ENCODE results near the gene ZNF8. TPM values are rescaled to one million over a fixed set of nuclear protein-coding genes. Genes with fewer than 3 reads are reported as not detected.
A peak's percentile ranks its signal among the peaks of the same experiment; 100 is the strongest.

ZNF8 gene
- total and polyA plus RNA-seq, 2 donors (not counting 1 experiment from before 2014, with no cell fraction given), result 2.6 to 5.6 TPM

DNA sequence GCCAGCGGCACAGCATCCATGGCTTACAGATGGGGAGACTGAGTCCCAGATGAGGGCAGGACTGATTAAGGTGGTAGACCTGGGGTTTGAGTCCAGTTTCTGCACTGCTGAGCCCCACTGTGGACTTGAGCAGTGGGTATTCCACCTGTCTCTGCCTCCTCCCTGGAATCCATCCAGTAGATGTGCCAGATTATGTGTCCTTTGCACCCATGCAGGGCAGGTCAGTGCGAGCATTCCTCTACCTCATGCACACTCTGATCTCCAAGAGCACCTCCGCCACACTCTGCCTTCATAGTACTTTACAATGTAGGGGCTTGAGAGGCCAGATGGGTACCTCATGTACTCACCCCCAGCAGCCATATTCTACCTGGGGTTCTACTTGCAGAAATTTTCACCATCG, 58.1 kb downstream of the ZNF8 start:
- Histone ChIP-seq H3K27me3 (ENCODE audit: control insufficient read depth, insufficient read depth, low read length) (no peaks in the 10 kb centered on the region), H3K9me3 (ENCODE audit: control insufficient read depth, insufficient read depth, low read depth, low read length) (peaks cover 4% of the 10 kb centered on the region), H3K9ac (ENCODE audit: insufficient read depth, low read length) (no peak overlapping the region), H3K27ac (ENCODE audit: insufficient read depth, low read length) (no peak overlapping the region), H3K4me1 (ENCODE audit: control insufficient read depth, extremely low read depth, insufficient read depth, low read length) (no peaks in the 10 kb centered on the region), H4K20me1 (ENCODE audit: control insufficient read depth, extremely low read depth, insufficient read depth, low read length) (no peaks in the 10 kb centered on the region), H3K4me2 (ENCODE audit: extremely low read depth, insufficient read depth, low read length) (no peak overlapping the region), H2AFZ (ENCODE audit: low read length) (no peak overlapping the region), H3K36me3 (ENCODE audit: control insufficient read depth, insufficient read depth, low read length) (peaks cover 7% of the 10 kb centered on the region), H3K4me3 (replicated peaks in 1 of 4; ENCODE audit: control extremely low read depth in 1 of 4, insufficient read depth in 1 of 4, low read depth in 3 of 4, low read length in 4 of 4) (no peak overlapping the region), H3K79me2 (ENCODE audit: control insufficient read depth, insufficient read depth, low read length) (no peaks in the 10 kb centered on the region)
- TF ChIP-seq EZH2 (IDR thresholded peaks at IDR 0.05; ENCODE audit: low read length, missing control alignments), result no peak
- TF ChIP-seq, protein P1, sequence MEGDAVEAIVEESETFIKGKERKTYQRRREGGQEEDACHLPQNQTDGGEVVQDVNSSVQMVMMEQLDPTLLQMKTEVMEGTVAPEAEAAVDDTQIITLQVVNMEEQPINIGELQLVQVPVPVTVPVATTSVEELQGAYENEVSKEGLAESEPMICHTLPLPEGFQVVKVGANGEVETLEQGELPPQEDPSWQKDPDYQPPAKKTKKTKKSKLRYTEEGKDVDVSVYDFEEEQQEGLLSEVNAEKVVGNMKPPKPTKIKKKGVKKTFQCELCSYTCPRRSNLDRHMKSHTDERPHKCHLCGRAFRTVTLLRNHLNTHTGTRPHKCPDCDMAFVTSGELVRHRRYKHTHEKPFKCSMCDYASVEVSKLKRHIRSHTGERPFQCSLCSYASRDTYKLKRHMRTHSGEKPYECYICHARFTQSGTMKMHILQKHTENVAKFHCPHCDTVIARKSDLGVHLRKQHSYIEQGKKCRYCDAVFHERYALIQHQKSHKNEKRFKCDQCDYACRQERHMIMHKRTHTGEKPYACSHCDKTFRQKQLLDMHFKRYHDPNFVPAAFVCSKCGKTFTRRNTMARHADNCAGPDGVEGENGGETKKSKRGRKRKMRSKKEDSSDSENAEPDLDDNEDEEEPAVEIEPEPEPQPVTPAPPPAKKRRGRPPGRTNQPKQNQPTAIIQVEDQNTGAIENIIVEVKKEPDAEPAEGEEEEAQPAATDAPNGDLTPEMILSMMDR (conservative IDR thresholded peaks at IDR 0.05 in 1 of 2, IDR thresholded peaks at IDR 0.05 in 1 of 2; ENCODE audit: low read depth in 1 of 2, low read length in 2 of 2), result no peak
- no peak for DNase-seq (ENCODE audit: low read depth in 2 of 2)

- H3K9me3 ChIP-seq (ENCODE audit: control insufficient read depth, insufficient read depth, low read depth, low read length), result peaks cover 4% of the 10 kb centered on the region
- H4K20me1 ChIP-seq (ENCODE audit: control insufficient read depth, extremely low read depth, insufficient read depth, low read length), result no peaks in the 10 kb centered on the region
- H3K4me1 ChIP-seq (ENCODE audit: control insufficient read depth, extremely low read depth, insufficient read depth, low read length), result no peaks in the 10 kb centered on the region
- H3K9ac ChIP-seq (ENCODE audit: insufficient read depth, low read length), result no peak overlapping the region
- H3K4me2 ChIP-seq (ENCODE audit: extremely low read depth, insufficient read depth, low read length), result no peak overlapping the region
- no peaks in the 10 kb centered on the region for H3K27me3 ChIP-seq (ENCODE audit: control insufficient read depth, insufficient read depth, low read length)
- TF ChIP-seq EZH2 (IDR thresholded peaks at IDR 0.05; ENCODE audit: low read length, missing control alignments), result no peak
- TF ChIP-seq, protein P1 (conservative IDR thresholded peaks at IDR 0.05 in 1 of 2, IDR thresholded peaks at IDR 0.05 in 1 of 2; ENCODE audit: low read depth in 1 of 2, low read length in 2 of 2), result no peak
- no peak for DNase-seq (ENCODE audit: low read depth in 2 of 2)
- H3K27ac ChIP-seq (ENCODE audit: insufficient read depth, low read length), result no peak overlapping the region
- no peaks in the 10 kb centered on the region for H3K79me2 ChIP-seq (ENCODE audit: control insufficient read depth, insufficient read depth, low read length)
- no peak overlapping the region for H3K4me3 ChIP-seq (replicated peaks in 1 of 4; ENCODE audit: control extremely low read depth in 1 of 4, insufficient read depth in 1 of 4, low read depth in 3 of 4, low read length in 4 of 4)
- no peak overlapping the region for H2AFZ ChIP-seq (ENCODE audit: low read length)
- H3K36me3 ChIP-seq (ENCODE audit: control insufficient read depth, insufficient read depth, low read length), result peaks cover 7% of the 10 kb centered on the region
These were observed 59.6 kb downstream of the ZNF8 start for GRCh38 chr19:58338336-58338735.

DNA sequence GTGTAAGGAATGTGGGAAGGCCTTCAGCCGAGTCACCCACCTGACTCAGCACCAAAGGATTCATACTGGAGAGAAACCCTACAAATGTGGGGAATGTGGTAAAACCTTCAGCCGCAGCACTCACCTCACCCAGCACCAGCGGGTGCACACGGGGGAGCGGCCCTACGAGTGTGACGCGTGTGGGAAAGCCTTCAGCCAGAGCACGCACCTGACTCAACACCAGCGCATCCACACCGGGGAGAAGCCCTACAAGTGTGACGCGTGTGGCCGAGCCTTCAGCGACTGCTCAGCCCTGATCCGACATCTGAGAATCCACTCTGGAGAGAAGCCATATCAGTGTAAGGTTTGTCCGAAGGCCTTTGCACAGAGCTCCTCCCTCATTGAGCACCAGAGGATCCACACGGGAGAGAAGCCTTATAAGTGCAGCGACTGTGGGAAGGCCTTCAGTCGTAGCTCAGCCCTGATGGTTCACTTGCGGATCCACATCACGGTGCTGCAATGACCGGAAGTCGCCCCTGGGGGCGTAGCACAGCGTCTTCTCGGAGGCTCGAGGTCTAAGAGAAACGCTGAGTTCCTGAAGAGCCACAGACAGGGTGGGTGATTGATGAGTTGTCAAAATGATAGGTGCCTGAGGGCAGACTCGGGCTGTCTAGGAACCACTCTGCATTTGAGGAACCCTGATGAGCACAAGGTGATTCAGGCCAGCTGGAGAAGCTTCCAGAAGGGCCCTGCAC, 60.2 kb downstream of the ZNF8 start:
- no peak overlapping the region for H2AFZ ChIP-seq (ENCODE audit: low read length)
- no peaks in the 10 kb centered on the region for H3K27me3 ChIP-seq (ENCODE audit: control insufficient read depth, insufficient read depth, low read length)
- no peaks in the 10 kb centered on the region for H3K4me1 ChIP-seq (ENCODE audit: control insufficient read depth, extremely low read depth, insufficient read depth, low read length)
- peaks cover 7% of the 10 kb centered on the region for H3K36me3 ChIP-seq (ENCODE audit: control insufficient read depth, insufficient read depth, low read length)
- TF ChIP-seq EZH2 (IDR thresholded peaks at IDR 0.05; ENCODE audit: low read length, missing control alignments), result no peak
- TF ChIP-seq, protein P1 (conservative IDR thresholded peaks at IDR 0.05 in 1 of 2, IDR thresholded peaks at IDR 0.05 in 1 of 2; ENCODE audit: low read depth in 1 of 2, low read length in 2 of 2), result no peak
- no peak overlapping the region for H3K27ac ChIP-seq (ENCODE audit: insufficient read depth, low read length)
- H4K20me1 ChIP-seq (ENCODE audit: control insufficient read depth, extremely low read depth, insufficient read depth, low read length), result no peaks in the 10 kb centered on the region
- peaks cover 4% of the 10 kb centered on the region for H3K9me3 ChIP-seq (ENCODE audit: control insufficient read depth, insufficient read depth, low read depth, low read length)
- no peak overlapping the region for H3K4me2 ChIP-seq (ENCODE audit: extremely low read depth, insufficient read depth, low read length)
- DNase-seq (ENCODE audit: low read depth in 2 of 2), result peak in 1 of 2 donors; percentile 17
- no peak overlapping the region for H3K4me3 ChIP-seq (replicated peaks in 1 of 4; ENCODE audit: control extremely low read depth in 1 of 4, insufficient read depth in 1 of 4, low read depth in 3 of 4, low read length in 4 of 4)
- no peaks in the 10 kb centered on the region for H3K79me2 ChIP-seq (ENCODE audit: control insufficient read depth, insufficient read depth, low read length)
- no peak overlapping the region for H3K9ac ChIP-seq (ENCODE audit: insufficient read depth, low read length)
